Lower lobe of right lung (tissue), 2 donors: ENCODE results near the gene KPNA6. TPM values are rescaled to one million over a fixed set of nuclear protein-coding genes. Genes with fewer than 3 reads are reported as not detected.

ENCODE experiments used
- ATAC-seq, 2 donors: fragments of 200-7000 bp; cut with Tn5 transposase; one replicate each; pipeline ENCODE4 v1.9.1; 2020 to 2022; ENCODE audit warnings: mild to moderate bottlenecking in 2 of 2, moderate library complexity in 2 of 2
- DNase-seq: peaks from one replicate; pipeline ENCODE4 v3.0.0-alpha.2; 2020
- H3K27ac ChIP-seq: fragments of 200-600 bp; one replicate; pipeline ENCODE4 v1.8.0; 2022
- H3K27me3 ChIP-seq: fragments of 200-600 bp; one replicate; pipeline ENCODE4 v1.8.0; 2022; ENCODE audit warnings: low read depth
- H3K36me3 ChIP-seq: fragments of 200-600 bp; one replicate; pipeline ENCODE4 v1.8.0; 2022; ENCODE audit warnings: mild to moderate bottlenecking
- H3K4me1 ChIP-seq: fragments of 200-600 bp; one replicate; pipeline ENCODE4 v1.8.0; 2022
- H3K4me3 ChIP-seq: fragments of 200-600 bp; one replicate; pipeline ENCODE4 v1.8.0; 2022; ENCODE audit warnings: mild to moderate bottlenecking
- H3K9me3 ChIP-seq: fragments of 200-600 bp; one replicate; pipeline ENCODE4 v1.8.0; 2022
- intact Hi-C: fragments of 100-400 bp; cut with DNase I; formaldehyde crosslinking; loops from one replicate; pipeline ENCODE4 v1.11.0; 2022
- total RNA-seq: library from RNA; stranded (reverse); fragmentation: NEBNext Ultra II Directional; extraction: Animal tissue kit (Norgen Biotek cat#: 25700); gene quantifications from one replicate; pipeline ENCODE4 v1.2.1, GENCODE V29; 2021
- TF ChIP-seq, protein P1 (sequence below): fragments of 200-600 bp; IDR thresholded peaks from one replicate; pipeline ENCODE4 v1.8.0; 2022; ENCODE audit warnings: antibody characterized with exemption, mild to moderate bottlenecking
- donor health status: DM: no; HTN: yes; CAD: no; lungs with severe emphysema.

KPNA6 gene
- total RNA-seq, 1 donor from 2014 or later, result 57.1 TPM

DNA sequence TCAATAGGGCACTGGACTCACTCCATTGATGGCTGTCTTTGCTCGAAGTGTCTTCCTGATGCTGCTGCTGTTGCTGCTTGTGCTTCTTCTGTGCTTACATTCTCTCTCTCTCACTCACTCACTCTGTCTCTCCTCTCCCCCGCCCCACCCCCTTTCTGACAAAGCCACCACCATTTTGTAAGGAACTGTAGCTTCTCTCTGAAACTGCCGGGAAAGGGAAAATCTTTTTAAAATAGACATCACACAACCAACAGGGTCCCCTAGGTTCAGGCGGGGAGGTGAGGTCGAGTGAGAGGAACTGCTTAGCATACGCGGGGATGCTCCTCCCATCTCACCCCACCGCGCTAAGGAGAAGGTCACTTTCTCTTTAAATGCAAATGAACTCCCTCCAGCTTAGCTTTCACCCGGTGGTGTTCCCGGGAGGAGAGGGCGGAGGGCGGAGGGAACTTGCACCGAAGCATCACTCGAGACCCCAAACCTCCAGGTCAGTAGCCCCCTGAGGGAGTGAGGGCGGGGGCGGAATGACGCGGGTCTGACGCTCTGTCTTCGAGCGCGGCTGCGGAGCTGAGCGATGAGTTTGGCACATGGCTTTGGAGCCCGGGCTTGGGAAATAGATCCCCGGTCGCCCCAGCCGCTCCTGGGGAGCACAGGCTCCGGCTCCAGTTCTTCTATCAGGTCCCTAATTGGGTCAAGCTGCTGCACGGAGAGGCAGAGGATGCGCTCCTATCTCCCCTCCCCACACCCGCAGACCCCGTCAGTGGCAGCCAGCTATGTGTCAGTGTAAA is 92.6 kb downstream of the KPNA6 start, which contains the start of gene CCDC28B:
Gene CCDC28B (plus strand): TSS at position 370 of the 785 bp plus-strand sequence. CDS start 1,341 bp downstream, outside the sequence.
- Histone ChIP-seq H3K4me3 (peak within 1 kb of the TSS; percentile 77), H3K27ac (peak within 1 kb of the TSS; percentile 74), H3K27me3 (no peaks in the 10 kb centered on the region), H3K4me1 (peaks cover 32% of the 10 kb centered on the region), H3K36me3 (peaks cover 30% of the 10 kb centered on the region), H3K9me3 (no peaks in the 10 kb centered on the region)
- intact Hi-C loops, result no loop called here
- TF ChIP-seq, protein P1, sequence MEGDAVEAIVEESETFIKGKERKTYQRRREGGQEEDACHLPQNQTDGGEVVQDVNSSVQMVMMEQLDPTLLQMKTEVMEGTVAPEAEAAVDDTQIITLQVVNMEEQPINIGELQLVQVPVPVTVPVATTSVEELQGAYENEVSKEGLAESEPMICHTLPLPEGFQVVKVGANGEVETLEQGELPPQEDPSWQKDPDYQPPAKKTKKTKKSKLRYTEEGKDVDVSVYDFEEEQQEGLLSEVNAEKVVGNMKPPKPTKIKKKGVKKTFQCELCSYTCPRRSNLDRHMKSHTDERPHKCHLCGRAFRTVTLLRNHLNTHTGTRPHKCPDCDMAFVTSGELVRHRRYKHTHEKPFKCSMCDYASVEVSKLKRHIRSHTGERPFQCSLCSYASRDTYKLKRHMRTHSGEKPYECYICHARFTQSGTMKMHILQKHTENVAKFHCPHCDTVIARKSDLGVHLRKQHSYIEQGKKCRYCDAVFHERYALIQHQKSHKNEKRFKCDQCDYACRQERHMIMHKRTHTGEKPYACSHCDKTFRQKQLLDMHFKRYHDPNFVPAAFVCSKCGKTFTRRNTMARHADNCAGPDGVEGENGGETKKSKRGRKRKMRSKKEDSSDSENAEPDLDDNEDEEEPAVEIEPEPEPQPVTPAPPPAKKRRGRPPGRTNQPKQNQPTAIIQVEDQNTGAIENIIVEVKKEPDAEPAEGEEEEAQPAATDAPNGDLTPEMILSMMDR, result no peak
- DNase-seq (peak; percentile 61), ATAC-seq (peak; percentile 40 to 50)

DNA sequence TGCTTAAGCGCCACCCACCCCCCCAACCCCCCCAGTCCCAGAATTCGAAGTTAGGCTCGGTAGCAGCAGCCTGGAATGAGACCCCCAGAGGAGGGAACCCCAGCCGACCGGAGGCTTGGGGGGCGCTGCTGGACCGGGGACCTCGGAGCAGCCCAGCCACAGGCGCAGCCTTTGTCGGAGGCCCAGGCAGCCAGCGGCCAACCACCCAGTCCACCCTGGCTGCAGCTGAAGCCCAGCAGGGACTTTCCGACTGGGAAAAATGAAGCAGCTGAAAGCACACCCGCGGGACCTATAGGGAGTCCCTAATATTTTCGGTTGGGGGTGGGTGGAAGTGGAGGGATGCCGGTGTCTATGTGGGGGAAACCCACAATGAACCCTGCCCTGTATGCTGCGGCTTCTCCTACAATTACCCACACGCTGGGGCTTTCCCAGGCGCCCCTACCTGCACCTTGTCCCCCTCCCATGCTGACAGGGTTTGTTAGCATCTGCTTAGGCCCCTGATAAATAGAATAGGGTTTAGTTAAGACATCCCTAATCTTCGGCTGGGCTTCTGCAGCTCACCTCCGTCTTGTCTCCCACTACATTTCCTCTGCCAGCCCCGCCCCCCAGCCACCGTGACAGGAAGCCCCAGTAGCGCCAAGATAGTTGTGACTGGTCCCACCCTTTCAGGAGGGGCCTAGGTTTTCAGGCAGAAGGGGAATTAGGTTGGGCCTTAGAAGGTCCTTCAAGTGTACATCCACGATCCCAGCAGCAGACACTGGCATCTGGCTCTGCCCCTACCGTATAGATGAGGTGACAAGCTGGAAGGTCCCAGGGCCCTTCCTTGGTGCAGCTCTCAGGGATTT is 93.4 kb downstream of the KPNA6 start:
- Histone ChIP-seq H3K36me3 (peaks cover 21% of the 10 kb centered on the region), H3K27ac (peak overlapping the region; percentile 74), H3K4me1 (peaks cover 34% of the 10 kb centered on the region), H3K4me3 (peak overlapping the region; percentile 77), H3K27me3 (no peaks in the 10 kb centered on the region), H3K9me3 (no peaks in the 10 kb centered on the region)
- TF ChIP-seq, protein P1, result no peak
- peak; percentile 14 to 48 for ATAC-seq
- peak; percentile 71 for DNase-seq
- intact Hi-C loops, result no loop called here

DNA sequence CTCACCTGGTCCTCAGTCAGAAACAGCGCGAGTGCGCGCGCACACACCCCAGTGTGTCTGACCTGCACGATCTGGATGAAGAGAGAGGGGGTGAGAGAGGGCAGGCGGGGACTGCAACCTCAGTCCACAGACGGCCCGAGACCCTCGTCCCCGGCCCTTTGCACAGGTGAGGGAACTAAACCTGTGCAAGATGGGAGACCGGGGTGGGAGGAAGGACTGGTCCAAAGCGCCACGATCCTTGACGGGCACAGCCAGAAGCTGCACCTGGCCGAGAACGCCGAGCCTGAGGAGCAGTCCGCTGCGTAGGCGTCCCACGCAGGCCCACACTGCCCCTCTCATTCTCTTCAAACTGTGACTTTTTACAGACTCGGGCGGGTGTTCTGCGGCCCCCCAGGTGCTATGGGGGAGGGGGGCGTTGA is 97.1 kb downstream of the KPNA6 start:
- TF ChIP-seq, protein P1, result no peak
- intact Hi-C loops, result no loop called here
- no peaks in the 10 kb centered on the region for H3K36me3 ChIP-seq
- ATAC-seq (peak; percentile 20 to 37), DNase-seq (peak; percentile 59)
- peak overlapping the region; percentile 71 for H3K4me3 ChIP-seq
- no peaks in the 10 kb centered on the region for H3K27me3 ChIP-seq
- H3K9me3 ChIP-seq, result no peaks in the 10 kb centered on the region
- H3K27ac ChIP-seq, result peak overlapping the region; percentile 54
- peaks cover 34% of the 10 kb centered on the region for H3K4me1 ChIP-seq

DNA sequence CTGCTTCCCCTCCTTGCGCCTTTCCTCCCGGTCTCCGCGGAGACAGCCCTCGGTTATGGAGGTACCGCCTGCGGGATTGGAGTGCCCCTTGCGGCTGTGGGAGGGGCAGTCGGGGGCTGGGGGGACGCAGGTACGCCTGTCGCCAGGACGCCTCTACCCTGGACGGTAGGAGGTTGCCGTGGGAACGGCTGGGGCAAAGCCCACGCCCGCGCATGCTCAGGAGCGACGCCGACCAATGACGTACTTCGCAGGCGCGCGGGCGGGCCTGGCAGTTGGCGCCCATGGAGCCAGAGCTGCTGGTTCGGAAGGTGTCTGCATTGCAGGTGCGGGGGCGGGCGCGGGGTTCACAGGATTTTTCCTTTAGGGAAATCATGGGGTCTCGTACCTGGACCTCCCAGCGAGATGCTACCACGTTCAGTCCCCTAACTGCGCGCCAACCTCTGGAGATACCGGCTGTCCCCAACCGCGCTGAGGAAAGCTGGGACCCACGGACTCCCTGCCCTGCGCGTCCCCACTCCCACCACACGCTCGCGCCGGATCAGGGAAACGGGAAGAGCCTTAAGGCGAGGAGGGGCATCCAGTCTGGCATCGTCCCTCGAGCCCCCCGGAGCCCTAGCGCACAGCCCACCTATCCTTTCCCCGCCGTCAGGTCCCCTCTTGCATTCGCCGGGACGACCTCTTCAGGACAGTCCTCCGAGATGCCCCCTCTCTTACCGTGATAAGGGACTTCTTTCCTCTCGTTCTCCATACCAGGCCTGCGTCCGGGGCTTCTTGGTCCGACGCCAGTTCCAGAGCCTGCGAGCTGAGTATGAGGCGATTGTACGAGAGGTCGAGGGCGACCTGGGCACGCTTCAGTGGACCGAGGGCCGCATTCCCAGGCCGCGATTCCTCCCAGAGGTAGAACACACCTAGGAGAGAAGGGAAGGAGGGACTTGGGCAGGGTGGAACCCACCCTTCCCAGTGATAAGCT is 97.8 kb downstream of the KPNA6 start, which contains the start of gene IQCC:
Gene IQCC (plus strand): TSS at position 271 of the 970 bp plus-strand sequence. CDS start 11 bp downstream, at position 282.
- peaks cover 30% of the 10 kb centered on the region for H3K4me1 ChIP-seq
- ATAC-seq (peak; percentile 91 to 93), DNase-seq (peak; percentile 93)
- peak within 1 kb of the TSS; percentile 54 for H3K27ac ChIP-seq
- TF ChIP-seq, protein P1, result no peak
- peak within 1 kb of the TSS; percentile 71 for H3K4me3 ChIP-seq
- H3K9me3 ChIP-seq, result no peaks in the 10 kb centered on the region
- no peaks in the 10 kb centered on the region for H3K36me3 ChIP-seq
- intact Hi-C loops, result no loop called here
- H3K27me3 ChIP-seq, result no peaks in the 10 kb centered on the region
